Activated CD4-positive, alpha-beta T cell treated with anti-CD3 and anti-CD28 coated beads, Interleukin-2, amount 50 U/mL, for 1 hour (primary cell): ENCODE results near the gene CHRND.

Experiments
- DNase-seq: peaks from one replicate; pipeline ENCODE4 v3.0.0-alpha.2; 2020

CHRND gene

DNA sequence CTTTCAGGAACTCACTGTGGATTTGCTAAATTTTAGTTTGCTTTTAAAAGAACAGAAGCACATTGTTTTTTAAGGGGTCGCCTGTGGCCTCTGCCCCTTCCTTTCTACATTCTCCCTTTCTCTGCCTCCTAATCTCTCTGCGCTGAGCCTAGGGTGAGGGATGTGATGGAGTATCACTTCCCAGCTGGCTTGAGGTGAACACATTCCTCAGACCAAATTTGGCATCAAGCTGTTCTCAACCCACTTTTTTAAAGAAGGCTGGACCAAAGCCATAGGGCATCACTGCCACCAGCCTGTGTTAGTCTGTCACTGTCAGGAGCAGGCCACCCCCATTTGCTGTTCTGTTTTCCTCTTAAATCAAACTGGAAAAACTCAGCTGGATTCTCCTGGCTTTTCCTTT lies 51.9 kb downstream of the CHRND start:
- no peak for DNase-seq

DNA sequence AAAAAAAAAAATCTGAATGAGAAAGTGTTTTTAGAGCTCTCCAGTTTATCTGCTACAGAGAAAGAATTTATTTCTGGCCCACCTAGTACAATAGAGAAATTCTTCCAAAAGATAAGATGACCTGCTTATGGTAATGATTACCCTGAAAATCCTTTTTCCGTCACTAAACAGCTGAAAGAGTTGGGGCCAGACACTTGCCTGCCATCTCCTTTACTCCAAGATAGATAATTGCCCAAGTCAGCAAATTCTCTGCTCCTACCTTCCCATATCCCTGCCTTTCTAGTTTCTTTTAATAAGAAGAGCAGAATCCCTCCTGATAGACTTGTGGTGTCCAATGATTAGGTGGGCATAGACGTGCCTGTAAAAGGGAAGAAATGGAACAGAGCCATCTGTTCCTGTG lies 52.7 kb downstream of the CHRND start:
- no peak for DNase-seq

DNA sequence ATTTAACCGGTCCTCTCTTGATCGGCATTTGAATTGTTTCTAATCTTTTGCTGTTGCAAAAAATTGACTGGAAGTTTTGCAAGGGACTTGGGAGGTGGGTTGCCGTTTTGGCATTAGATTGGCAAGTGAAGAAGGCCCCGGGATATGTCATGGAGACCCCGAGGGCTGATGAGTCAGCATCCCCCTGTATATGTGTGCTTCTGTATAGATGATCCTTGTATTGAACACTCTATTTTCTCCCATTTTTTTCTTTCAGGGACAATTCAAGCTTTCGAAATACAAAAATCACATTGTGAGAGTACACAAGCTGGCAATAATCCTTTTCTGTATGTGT lies 54.7 kb downstream of the CHRND start:
- no peak for DNase-seq

DNA sequence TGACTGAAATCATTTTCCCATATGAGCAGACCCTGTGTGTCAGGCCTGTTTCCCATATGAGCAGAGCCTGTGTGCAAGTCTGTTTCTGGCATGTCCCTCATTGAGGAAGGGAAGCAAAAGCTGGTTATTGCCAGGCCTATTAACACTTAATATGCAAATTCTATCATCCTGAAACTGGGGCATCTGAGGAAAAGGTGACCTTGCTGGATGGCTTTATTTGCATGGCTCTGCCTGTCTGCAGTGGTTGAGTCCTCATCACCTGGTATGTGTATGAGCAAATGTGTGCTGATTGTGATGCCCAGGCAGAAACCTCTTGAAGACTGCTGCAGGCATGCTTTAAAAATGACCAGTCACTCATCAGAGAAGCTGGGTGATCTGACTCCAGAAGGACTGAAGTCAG lies 55.8 kb downstream of the CHRND start:
- DNase-seq, result no peak

DNA sequence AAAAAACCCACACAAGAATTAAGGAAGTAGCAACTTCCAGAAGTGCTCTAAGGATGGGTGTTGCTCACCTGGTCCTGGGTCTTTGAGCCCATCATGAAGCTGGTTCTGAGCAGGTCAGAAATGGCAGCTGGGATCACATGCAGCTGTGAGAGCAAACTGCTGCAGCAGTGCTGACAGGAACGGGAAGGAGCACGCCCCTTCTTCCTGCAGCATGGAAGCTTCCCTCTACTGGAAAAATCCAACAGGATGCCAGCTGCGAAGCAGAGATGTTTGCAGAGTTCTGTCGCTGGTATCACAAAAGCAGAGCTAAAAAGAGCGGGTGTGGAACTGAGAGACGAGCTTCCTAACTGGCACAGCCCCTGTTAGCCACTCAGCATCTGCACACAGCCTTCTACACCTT lies 58.3 kb downstream of the CHRND start:
- DNase-seq, result no peak
